ENCODE data around the gene SPCS3.

Gene SPCS3

DNA sequence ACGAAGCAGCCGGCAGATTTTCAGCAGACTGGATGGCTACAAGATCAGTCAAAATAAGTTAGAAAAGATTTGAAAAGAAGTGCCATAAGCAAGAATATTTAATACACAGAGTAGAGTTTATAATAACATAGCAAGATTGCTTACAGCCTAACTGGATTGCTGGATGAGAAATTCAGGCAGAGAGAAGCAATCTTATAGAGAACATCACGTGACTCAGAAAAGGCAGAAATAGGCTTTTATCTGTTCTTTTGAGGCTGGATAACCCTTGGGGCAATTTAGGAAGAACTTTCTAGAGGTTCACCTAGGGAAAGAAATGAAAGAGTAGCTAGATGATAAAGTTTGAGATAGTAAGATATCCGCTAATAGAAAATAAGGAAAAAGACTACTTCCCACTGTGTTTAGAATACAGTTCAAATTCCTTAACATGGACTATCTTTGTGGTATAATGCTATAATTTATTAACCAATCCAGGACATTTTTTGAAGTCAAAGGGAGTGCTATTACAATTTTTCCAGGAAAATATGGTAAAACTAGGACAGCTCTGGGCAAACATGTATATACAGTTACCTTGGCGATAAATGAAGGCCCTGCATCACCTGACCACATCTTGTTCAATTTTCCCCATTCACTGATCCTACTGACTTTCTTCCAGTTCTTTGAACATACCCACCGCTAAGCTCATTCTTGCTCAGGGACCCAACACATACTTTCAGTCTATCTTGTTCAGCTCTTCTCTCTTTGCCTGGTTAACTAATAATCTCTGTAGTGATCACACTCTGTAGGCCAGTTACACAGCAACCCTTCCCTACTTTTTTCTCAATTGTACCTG is 12.7 kb upstream of the SPCS3 start:
- no peak overlapping the region for H3K9ac ChIP-seq (ENCODE audit: low read length)
- no peak overlapping the region for H2BK120ac ChIP-seq (ENCODE audit: low read depth, low read length)
- no peak overlapping the region for H3K4me3 ChIP-seq (ENCODE audit: low read length)
- H2BK15ac ChIP-seq (replicated peaks; ENCODE audit: low read depth) = no peak overlapping the region
- no peaks in the 10 kb centered on the region for H3K36me3 ChIP-seq (ENCODE audit: control insufficient read depth, insufficient read depth, low read length)
- no peak overlapping the region for H3K23ac ChIP-seq (ENCODE audit: low read length)
- no peak for DNase-seq
- H3K4me1 ChIP-seq (ENCODE audit: control insufficient read depth, low read depth, low read length) = peaks cover 7% of the 10 kb centered on the region
- H4K5ac ChIP-seq (ENCODE audit: low read length) = no peak overlapping the region
- H3K79me2 ChIP-seq (ENCODE audit: control insufficient read depth, insufficient read depth, low read length) = no peaks in the 10 kb centered on the region
- H2BK5ac ChIP-seq (ENCODE audit: low read length) = no peak overlapping the region
- H3K27ac ChIP-seq (ENCODE audit: low read depth, low read length) = no peak overlapping the region
- no peaks in the 10 kb centered on the region for H3K79me1 ChIP-seq (ENCODE audit: low read length)
- H3K56ac ChIP-seq (ENCODE audit: low read length) = no peak overlapping the region
- H2AK5ac ChIP-seq (ENCODE audit: low read length) = no peak overlapping the region
- no peak overlapping the region for H4K8ac ChIP-seq (ENCODE audit: low read depth, low read length)
- H3K18ac ChIP-seq (ENCODE audit: low read length) = no peak overlapping the region
- WGBS (ENCODE audit: extremely low coverage, insufficient coverage, low lambda C conversion rate) = no CpG with 5 or more reads among the region's 6 CpGs
- H3K4ac ChIP-seq (ENCODE audit: low read depth, low read length) = peak overlapping the region; percentile 79
- H3K4me2 ChIP-seq (ENCODE audit: low read length) = no peak overlapping the region
- H3K27me3 ChIP-seq (ENCODE audit: insufficient read depth, low read length, poor library complexity) = no peaks in the 10 kb centered on the region

DNA sequence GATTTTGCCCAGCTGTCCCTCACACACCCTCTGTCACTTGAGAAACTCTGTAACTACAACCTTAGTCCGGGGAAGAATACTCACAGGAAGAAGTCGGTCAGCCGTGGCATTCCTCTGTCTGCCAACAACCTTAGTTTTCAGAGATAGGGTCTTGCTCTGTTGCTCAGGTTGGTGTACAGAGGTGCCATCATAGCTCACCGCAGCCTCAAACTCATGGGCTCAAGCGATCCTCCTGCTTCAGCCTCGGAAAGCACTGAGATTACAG is 12.2 kb upstream of the SPCS3 start:
- H3K4me2 ChIP-seq (ENCODE audit: low read length) = no peak overlapping the region

DNA sequence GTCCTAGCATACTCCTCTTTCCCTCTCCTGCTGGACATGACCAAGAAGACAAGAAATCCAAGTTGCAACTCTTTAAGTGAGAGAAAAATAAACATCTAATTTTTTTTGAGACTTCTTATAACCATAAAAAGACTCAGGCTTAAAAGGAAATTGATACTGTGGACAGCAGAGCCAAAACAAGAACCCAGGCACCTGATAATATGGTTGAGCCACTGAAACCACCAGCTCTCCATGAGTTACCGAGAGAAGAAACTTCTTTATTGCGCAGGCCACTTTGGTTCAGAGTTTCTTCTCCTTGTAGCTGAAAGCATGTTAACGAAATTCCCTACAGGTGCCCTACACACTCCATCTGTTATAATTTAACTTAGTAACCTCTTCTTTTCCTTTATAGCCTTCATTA is 11.3 kb upstream of the SPCS3 start:
- Histone ChIP-seq H3K4ac (ENCODE audit: low read depth, low read length) (no peak overlapping the region), H2BK5ac (ENCODE audit: low read length) (no peak overlapping the region)

More for the DNA sequence above, 12.2 kb upstream of the SPCS3 start:
- Histone ChIP-seq H3K56ac (ENCODE audit: low read length) (no peak overlapping the region), H3K4ac (ENCODE audit: low read depth, low read length) (no peak overlapping the region), H3K18ac (ENCODE audit: low read length) (no peak overlapping the region), H2BK5ac (ENCODE audit: low read length) (no peak overlapping the region), H2BK15ac (replicated peaks; ENCODE audit: low read depth) (no peak overlapping the region), H3K79me1 (ENCODE audit: low read length) (no peaks in the 10 kb centered on the region), H2BK120ac (ENCODE audit: low read depth, low read length) (no peak overlapping the region), H4K8ac (ENCODE audit: low read depth, low read length) (no peak overlapping the region), H2AK5ac (ENCODE audit: low read length) (no peak overlapping the region), H3K27me3 (ENCODE audit: insufficient read depth, low read length, poor library complexity) (no peaks in the 10 kb centered on the region), H3K9ac (ENCODE audit: low read length) (no peak overlapping the region), H3K23ac (ENCODE audit: low read length) (no peak overlapping the region), H4K5ac (ENCODE audit: low read length) (no peak overlapping the region), H3K27ac (ENCODE audit: low read depth, low read length) (no peak overlapping the region), H3K4me1 (ENCODE audit: control insufficient read depth, low read depth, low read length) (peaks cover 7% of the 10 kb centered on the region), H3K79me2 (ENCODE audit: control insufficient read depth, insufficient read depth, low read length) (no peaks in the 10 kb centered on the region), H3K36me3 (ENCODE audit: control insufficient read depth, insufficient read depth, low read length) (no peaks in the 10 kb centered on the region), H3K4me3 (ENCODE audit: low read length) (no peak overlapping the region)
- no peak for DNase-seq
- no CpG with 5 or more reads among the region's 6 CpGs for WGBS (ENCODE audit: extremely low coverage, insufficient coverage, low lambda C conversion rate)

DNA sequence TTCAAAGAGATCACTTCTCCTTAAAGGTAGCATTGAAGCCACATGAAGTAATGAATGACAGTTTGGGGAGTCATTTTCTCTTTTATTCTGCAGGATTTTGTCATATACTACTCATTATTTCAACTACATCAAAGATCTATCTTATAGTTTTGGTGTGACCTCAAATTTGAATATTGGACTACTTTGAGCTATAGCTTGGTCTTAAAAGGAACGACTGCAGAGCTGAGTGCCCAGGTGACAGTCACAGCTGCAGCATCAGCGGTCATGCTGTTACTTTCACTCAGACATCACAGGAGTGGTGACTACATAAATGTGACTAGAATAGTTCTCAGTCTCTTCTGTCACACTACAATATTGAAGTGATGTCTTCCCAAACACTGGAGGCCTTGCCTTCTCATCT is 10.7 kb upstream of the SPCS3 start:
- DNase-seq = no peak
- H3K56ac ChIP-seq (ENCODE audit: low read length) = no peak overlapping the region
- peaks cover 5% of the 10 kb centered on the region for H3K4me1 ChIP-seq (ENCODE audit: control insufficient read depth, low read depth, low read length)
- no peak overlapping the region for H4K8ac ChIP-seq (ENCODE audit: low read depth, low read length)
- H2AK5ac ChIP-seq (ENCODE audit: low read length) = no peak overlapping the region
- H3K36me3 ChIP-seq (ENCODE audit: control insufficient read depth, insufficient read depth, low read length) = no peaks in the 10 kb centered on the region
- no peaks in the 10 kb centered on the region for H3K79me1 ChIP-seq (ENCODE audit: low read length)
- H3K27ac ChIP-seq (ENCODE audit: low read depth, low read length) = no peak overlapping the region
- no peak overlapping the region for H3K4me3 ChIP-seq (ENCODE audit: low read length)
- no peak overlapping the region for H4K5ac ChIP-seq (ENCODE audit: low read length)
- H2BK120ac ChIP-seq (ENCODE audit: low read depth, low read length) = no peak overlapping the region
- H2BK5ac ChIP-seq (ENCODE audit: low read length) = no peak overlapping the region
- H3K27me3 ChIP-seq (ENCODE audit: insufficient read depth, low read length, poor library complexity) = no peaks in the 10 kb centered on the region
- H3K18ac ChIP-seq (ENCODE audit: low read length) = no peak overlapping the region
- WGBS (ENCODE audit: extremely low coverage, insufficient coverage, low lambda C conversion rate) = no CpG with 5 or more reads among the region's 2 CpGs
- no peak overlapping the region for H2BK15ac ChIP-seq (replicated peaks; ENCODE audit: low read depth)
- H3K4me2 ChIP-seq (ENCODE audit: low read length) = no peak overlapping the region
- H3K79me2 ChIP-seq (ENCODE audit: control insufficient read depth, insufficient read depth, low read length) = no peaks in the 10 kb centered on the region
- H3K4ac ChIP-seq (ENCODE audit: low read depth, low read length) = no peak overlapping the region
- no peak overlapping the region for H3K9ac ChIP-seq (ENCODE audit: low read length)
- no peak overlapping the region for H3K23ac ChIP-seq (ENCODE audit: low read length)

More for the DNA sequence above, 11.3 kb upstream of the SPCS3 start:
- no peak overlapping the region for H3K4me2 ChIP-seq (ENCODE audit: low read length)
- no peak overlapping the region for H3K23ac ChIP-seq (ENCODE audit: low read length)
- H3K36me3 ChIP-seq (ENCODE audit: control insufficient read depth, insufficient read depth, low read length) = no peaks in the 10 kb centered on the region
- H4K8ac ChIP-seq (ENCODE audit: low read depth, low read length) = no peak overlapping the region
- H3K4me3 ChIP-seq (ENCODE audit: low read length) = no peak overlapping the region
- H3K27me3 ChIP-seq (ENCODE audit: insufficient read depth, low read length, poor library complexity) = no peaks in the 10 kb centered on the region
- H3K79me2 ChIP-seq (ENCODE audit: control insufficient read depth, insufficient read depth, low read length) = no peaks in the 10 kb centered on the region
- no peaks in the 10 kb centered on the region for H3K79me1 ChIP-seq (ENCODE audit: low read length)
- H2BK120ac ChIP-seq (ENCODE audit: low read depth, low read length) = no peak overlapping the region
- H3K4me1 ChIP-seq (ENCODE audit: control insufficient read depth, low read depth, low read length) = peaks cover 5% of the 10 kb centered on the region
- H3K9ac ChIP-seq (ENCODE audit: low read length) = no peak overlapping the region
- no peak overlapping the region for H3K27ac ChIP-seq (ENCODE audit: low read depth, low read length)
- no peak overlapping the region for H4K5ac ChIP-seq (ENCODE audit: low read length)
- no peak for DNase-seq
- H3K56ac ChIP-seq (ENCODE audit: low read length) = no peak overlapping the region
- H2AK5ac ChIP-seq (ENCODE audit: low read length) = no peak overlapping the region
- H3K18ac ChIP-seq (ENCODE audit: low read length) = no peak overlapping the region
- H2BK15ac ChIP-seq (replicated peaks; ENCODE audit: low read depth) = no peak overlapping the region
- WGBS (ENCODE audit: extremely low coverage, insufficient coverage, low lambda C conversion rate) = no CpG with 5 or more reads among the region's 3 CpGs

DNA sequence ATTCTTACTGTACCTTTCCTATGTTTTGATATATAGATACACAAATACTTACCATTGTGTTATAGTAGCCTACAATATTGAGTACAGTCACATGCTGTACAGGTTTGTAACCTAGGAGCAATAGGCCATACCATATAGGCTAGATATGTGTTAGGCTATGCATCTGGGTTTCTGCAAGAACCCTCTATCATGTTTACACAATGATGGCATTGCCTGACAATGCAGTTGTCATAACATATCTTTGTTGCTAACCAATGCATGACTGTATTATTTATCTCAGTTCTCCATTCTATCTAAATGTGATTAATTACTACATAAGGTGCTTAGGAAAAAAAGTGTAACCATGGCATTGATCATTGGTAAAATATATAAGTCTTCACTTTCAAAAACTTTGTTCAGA is 10.0 kb upstream of the SPCS3 start:
- H3K4ac ChIP-seq (ENCODE audit: low read depth, low read length) = no peak overlapping the region
- no peak overlapping the region for H3K27ac ChIP-seq (ENCODE audit: low read depth, low read length)
- no peak for DNase-seq
- H3K79me1 ChIP-seq (ENCODE audit: low read length) = no peaks in the 10 kb centered on the region
- H2AK5ac ChIP-seq (ENCODE audit: low read length) = no peak overlapping the region
- no peak overlapping the region for H3K18ac ChIP-seq (ENCODE audit: low read length)
- H3K27me3 ChIP-seq (ENCODE audit: insufficient read depth, low read length, poor library complexity) = no peaks in the 10 kb centered on the region
- no peak overlapping the region for H4K8ac ChIP-seq (ENCODE audit: low read depth, low read length)
- H3K4me2 ChIP-seq (ENCODE audit: low read length) = no peak overlapping the region
- H2BK5ac ChIP-seq (ENCODE audit: low read length) = no peak overlapping the region
- H2BK15ac ChIP-seq (replicated peaks; ENCODE audit: low read depth) = no peak overlapping the region
- H3K23ac ChIP-seq (ENCODE audit: low read length) = no peak overlapping the region
- H3K56ac ChIP-seq (ENCODE audit: low read length) = no peak overlapping the region
- no peaks in the 10 kb centered on the region for H3K79me2 ChIP-seq (ENCODE audit: control insufficient read depth, insufficient read depth, low read length)
- H2BK120ac ChIP-seq (ENCODE audit: low read depth, low read length) = no peak overlapping the region
- no peak overlapping the region for H4K5ac ChIP-seq (ENCODE audit: low read length)
- H3K4me1 ChIP-seq (ENCODE audit: control insufficient read depth, low read depth, low read length) = no peaks in the 10 kb centered on the region
- H3K9ac ChIP-seq (ENCODE audit: low read length) = no peak overlapping the region
- no peak overlapping the region for H3K4me3 ChIP-seq (ENCODE audit: low read length)
- H3K36me3 ChIP-seq (ENCODE audit: control insufficient read depth, insufficient read depth, low read length) = no peaks in the 10 kb centered on the region
